ENCODE data around the gene RORC. TPM values are rescaled to one million over a fixed set of nuclear protein-coding genes. Genes with fewer than 3 reads are reported as not detected.

RORC gene
- total RNA-seq, 1 donor from 2014 or later: 0.45 TPM

DNA sequence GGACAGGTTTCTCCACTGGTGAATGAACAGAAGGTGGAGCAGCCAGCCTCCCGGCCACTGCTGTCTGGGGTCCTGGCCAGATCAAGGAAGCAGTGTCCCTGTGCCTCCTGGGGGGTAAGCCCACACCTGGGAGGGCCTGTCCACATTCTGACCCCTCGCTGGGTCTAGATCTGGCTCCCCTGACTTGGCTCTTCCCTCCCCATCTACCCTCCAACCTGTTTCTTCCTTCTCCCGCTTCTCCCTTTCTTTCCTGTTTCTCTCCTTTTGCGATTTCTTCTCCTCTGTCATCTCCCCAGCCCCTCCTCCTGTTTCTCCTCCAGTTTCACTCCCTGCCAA is 378 bp downstream of the RORC start:
- intact Hi-C loops (cut with DNase I): no loop called here
- ATAC-seq (no peak), DNase-seq (ENCODE audit: low spot score) (no peak)

DNA sequence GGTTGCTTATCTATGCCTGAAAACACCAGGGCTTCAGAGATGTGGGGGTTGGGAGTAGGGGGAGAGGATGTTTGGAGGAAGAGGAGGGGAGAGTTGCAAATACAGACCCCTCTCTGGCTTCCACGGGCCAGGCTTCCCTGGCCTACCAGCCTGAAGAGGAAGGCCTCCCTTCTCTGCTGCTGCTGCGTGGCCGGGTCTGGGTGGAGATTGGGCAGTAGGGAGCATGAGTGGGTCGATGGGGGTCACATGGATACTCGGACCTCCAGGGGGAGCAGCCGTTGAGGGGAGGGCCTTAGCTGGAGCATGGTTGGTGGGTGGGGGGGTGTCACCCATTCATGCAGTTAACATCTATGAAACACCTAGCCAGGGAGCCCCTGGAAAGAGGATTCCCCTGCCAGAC is 1.5 kb downstream of the RORC start:
- intact Hi-C loops (cut with DNase I): no loop called here
- ATAC-seq (no peak), DNase-seq (ENCODE audit: low spot score) (no peak)

DNA sequence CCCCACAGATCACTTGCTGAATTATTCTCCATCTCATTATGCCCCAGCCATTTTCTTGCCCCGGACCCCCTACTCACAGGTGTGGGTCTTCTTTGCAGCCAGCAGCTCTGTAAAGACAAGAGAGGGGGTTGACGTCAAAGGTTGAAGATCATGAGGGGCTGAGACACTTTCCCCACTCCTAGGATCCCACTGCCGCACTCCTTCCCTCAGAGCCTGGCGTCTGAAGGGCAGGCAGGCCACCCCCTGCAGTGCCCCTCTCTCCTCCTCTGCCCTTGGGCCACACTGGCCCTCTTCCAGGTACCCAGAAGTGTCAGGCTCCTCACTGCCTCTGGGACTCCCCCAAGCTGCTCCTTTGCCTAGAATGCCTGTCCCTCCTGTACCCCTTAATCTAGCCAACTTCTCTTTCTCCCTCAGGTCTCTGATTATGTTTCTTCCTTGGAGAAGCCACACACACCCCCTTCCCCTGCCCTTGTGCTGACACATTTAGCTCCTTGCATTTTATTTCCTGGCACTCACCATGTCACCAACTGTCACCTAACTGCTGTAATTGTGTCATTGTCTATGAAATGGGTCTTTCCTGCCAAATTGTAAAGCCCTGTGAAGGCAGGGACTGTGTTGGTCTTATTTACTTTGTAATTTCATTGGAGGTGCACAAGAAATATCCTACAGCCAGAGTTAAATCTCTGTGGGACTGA is 2.1 kb downstream of the RORC start:
- intact Hi-C loops (cut with DNase I): no loop called here
- ATAC-seq (no peak), DNase-seq (ENCODE audit: low spot score) (no peak)

DNA sequence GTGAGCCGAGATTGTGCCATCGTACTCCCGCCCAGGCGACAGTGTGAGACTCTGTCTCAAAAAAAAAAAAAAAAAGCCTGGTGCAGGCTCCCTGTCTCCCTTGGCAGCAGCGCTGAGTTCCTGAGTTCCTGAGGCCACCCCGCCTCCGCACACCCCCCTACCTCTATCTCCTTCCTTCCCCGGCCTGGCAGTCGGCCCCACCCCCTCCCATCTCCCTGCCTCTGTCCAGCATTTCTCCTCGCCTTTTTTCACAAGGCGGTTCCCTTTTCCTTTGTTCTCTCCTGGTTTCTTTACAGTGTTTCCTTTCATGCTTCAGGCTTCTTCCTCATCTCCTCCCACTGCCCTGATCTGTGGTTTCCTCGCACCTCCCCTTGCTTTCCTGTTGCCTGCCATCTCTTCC is 2.7 kb downstream of the RORC start:
- ATAC-seq (no peak), DNase-seq (ENCODE audit: low spot score) (no peak)
- intact Hi-C loops (cut with DNase I): no loop called here

DNA sequence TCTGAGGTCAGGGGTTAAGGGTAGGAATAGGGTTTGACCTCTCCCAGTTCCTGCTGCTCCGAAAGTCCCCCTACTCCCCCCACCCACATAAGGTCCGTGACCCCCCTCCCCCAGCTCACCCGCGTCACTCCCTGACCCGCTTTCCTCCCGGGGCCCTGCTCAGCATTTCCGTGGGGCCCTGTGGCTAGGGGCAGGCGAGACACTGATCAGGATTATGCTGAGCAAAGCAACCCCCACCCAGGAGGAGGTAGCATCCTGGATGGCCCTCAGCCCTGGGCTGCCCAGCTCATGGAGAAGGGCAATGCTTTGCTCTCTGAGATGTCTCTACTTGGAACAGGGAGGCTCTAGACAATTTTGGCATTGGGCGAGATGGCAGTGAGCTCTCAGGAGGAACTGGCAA is 3.7 kb downstream of the RORC start:
- intact Hi-C loops (cut with DNase I): no loop called here
- DNase-seq (ENCODE audit: low spot score) (no peak), ATAC-seq (no peak)

DNA sequence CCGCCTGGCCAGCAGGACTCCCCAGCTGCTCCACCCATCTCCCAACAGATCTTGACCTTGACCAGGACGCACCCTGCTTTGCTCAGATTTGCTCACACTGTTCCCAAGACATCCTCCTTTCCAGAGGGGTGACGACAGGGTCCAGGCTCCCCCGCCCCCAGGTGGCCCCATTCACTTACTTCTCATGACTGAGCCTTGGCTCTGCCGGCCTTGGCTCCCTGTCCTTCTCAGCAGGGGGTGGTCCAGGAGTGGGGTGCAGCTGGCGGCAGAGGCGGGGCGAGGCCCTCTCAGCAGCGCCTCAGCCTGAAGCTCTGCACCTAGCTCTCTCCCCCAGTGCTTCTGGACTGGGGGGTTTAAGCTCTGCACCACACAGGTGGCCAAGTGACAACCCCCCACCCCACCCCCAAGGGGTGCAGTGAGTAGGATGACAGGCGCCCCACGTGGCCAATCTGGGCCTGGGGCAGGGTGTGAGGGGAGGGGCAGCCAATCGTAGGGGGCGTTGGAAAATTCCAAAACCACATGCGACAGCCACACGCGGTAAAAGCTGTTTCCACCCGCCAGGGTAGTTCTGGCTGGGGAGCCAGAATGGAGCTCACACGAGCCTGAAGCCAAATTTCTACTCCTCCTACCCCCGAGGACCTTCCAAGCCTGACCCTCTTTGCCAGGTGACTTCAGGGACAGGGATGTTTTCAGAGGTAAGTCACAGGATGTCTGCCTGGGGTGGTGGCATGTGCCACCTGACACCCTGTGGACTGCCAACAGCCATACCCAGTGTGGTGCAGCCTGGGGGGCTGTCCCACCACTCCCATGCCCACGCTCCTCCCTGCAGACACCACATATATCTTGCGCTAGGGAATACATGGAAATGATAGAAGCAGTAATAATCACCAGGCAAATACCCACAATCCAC is 5.6 kb downstream of the RORC start:
- intact Hi-C loops (cut with DNase I): no loop called here
- ATAC-seq (peak; percentile 18), DNase-seq (ENCODE audit: low spot score) (no peak)

DNA sequence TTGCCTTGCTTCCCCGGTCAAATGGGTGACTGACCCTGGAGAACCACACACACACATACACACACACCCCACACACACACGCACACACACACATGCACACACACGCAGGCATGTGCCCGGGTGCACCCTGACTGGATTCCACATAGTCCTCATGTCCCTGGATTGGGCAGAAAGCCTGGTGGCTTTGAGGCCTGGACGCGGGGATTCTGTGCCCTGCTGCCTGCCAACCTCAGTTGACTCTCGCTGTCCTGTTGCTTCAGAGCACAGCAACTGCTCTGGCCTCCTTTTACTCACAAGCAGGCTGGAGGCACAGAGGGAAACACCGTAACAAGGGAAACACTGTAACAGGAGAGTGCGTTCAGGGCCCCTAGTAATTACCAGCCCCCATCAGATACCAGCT is 6.4 kb downstream of the RORC start:
- ATAC-seq (no peak), DNase-seq (ENCODE audit: low spot score) (no peak)
- intact Hi-C loops (cut with DNase I): no loop called here

DNA sequence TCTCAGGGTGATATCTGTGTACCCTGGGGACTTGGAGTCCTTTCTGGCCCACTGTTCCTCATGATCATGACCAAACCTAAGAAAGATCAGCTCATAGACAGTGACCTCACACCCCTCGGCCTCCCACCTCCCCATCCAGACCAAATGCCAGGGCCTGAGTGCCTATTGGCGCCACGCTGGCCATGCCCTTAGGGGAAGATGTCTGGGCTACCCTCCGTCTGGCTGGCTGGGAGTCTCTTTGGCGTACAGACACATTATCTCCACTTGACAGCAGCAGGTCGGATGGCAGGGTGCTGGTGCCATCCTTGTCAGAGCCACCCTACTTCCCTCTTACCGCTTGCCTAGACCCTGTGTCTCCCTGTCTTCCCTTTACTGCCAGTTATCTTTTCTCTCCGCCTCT is 8.4 kb downstream of the RORC start:
- DNase-seq (ENCODE audit: low spot score) (no peak), ATAC-seq (no peak)
- intact Hi-C loops (cut with DNase I): no loop called here

DNA sequence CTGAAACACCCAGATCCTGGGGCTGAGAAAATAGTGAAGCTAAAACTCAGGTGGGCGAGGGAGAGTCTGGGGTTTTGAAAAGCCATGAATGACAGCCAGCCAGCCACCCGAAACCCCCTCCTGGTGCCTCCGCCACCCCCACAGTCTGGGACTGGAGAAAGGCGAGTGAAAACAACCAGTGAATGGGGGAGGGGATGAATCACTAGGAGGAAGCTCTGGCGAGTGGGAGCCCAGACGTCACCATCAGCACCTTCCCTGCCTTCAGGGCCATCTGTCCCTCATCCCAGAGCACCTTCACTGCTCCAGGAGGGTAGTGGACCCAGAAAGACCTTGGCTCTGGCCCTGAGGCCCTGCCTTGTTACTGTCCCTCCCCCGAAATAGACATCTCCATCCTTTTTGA is 9.2 kb downstream of the RORC start:
- no peak for ATAC-seq
- intact Hi-C loops (cut with DNase I): no loop called here
- no peak for DNase-seq (ENCODE audit: low spot score)

DNA sequence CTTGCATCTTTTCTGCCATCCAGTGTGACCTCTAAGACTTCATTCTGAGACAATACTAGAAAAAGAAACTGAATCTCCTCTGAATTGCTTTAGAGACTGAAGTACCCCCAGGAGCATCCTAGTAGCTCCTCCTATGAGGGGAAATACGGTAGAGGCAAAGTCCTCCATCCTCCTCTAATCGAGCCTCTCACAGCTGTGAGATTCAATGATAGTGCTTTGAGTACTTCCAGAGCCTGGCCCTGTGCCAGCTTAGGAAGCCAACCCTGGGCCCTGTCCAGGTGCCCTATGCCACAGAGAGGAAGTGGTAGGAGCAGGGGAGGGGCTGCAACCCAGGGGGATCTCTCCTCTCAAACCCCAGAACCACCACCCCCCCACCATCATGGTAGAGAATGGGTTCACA is 10.7 kb downstream of the RORC start:
- ATAC-seq: no peak
- DNase-seq (ENCODE audit: low spot score): no peak
- intact Hi-C loops (cut with DNase I): no loop called here

DNA sequence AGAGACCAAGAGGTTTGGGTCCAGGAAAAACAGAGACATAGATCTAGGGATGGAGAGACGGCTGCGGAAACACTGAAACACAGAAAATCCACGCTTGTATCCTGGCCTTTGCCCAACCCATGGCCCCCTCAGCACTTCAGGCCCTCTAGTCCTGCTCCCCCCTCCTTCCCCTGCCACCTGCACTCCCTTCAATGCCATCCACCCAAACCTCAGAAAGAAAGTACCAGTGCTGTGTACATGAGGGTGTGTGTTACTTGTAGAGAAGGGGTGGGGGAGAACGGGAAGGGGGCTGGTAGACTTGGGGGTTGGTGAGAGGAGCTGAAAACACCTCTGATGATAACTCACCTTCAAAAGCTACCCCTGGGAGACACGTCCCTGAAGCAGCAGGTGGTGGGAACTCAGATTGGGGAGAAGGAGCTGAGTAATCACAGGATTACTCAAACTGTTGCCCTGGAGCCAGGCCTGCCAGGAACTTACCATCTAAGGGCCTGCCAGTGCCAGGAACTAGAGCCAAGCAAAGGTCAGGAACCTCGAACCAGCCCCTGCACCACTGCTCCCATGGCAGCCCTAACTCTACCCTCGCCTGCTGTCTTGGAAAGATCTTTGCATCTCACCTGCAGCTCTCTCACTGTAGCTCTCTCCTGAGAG is 11.5 kb downstream of the RORC start:
- intact Hi-C loops (cut with DNase I): no loop called here
- ATAC-seq: no peak

DNA sequence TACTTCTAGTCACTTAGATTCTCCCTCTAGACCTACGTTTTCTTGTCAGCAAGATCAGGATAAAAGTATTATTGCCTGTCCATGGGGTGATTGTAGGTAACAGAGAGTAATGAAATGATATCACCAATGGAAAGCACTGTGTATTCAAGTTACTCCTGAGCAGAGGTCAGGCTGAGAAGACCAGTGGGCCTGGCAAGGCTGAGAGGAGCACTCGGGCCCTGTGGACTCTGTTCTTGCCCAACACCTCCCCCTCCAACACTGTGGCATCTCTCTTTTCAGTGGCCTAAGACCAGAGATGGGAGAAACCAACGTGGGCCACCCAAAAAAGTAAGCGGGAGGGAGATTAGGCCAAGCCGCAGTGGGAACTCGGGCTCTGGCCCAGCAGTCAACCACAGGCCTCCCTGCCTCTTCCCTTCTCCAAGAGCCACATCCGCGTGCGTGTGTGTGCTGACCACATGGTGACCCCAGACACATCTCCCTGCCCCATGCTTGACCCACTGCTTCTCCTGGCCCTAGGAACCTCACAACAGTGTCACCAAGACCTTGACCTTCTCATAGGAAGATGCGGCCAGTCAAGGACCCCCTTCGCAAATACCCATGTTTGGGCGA is 12.3 kb downstream of the RORC start:
- DNase-seq (ENCODE audit: low spot score) (no peak), ATAC-seq (no peak)
- intact Hi-C loops (cut with DNase I): no loop called here

More for the DNA sequence above, 11.5 kb downstream of the RORC start:
- no peak for DNase-seq (ENCODE audit: low spot score)

DNA sequence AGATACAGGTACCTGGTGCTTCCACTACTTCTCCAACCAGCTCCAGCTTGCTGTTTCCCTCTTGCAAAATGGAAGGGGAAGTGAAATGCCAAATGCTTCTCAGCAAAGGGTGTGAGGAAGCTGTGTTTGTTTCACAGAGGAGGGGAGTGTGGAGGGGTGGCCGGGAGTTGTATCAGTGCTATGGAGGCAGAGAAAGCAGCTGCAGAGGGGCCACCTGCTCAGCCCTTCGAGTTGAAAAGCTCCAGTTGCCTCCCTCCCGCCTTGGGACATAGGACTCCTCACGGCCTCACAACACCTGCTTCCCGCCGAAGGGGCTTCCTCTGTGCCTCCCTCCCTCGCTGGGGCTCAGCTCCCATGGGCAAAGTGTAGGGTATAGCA is 14.3 kb downstream of the RORC start:
- DNase-seq (ENCODE audit: low spot score) (no peak), ATAC-seq (no peak)
- intact Hi-C loops (cut with DNase I): no loop called here

DNA sequence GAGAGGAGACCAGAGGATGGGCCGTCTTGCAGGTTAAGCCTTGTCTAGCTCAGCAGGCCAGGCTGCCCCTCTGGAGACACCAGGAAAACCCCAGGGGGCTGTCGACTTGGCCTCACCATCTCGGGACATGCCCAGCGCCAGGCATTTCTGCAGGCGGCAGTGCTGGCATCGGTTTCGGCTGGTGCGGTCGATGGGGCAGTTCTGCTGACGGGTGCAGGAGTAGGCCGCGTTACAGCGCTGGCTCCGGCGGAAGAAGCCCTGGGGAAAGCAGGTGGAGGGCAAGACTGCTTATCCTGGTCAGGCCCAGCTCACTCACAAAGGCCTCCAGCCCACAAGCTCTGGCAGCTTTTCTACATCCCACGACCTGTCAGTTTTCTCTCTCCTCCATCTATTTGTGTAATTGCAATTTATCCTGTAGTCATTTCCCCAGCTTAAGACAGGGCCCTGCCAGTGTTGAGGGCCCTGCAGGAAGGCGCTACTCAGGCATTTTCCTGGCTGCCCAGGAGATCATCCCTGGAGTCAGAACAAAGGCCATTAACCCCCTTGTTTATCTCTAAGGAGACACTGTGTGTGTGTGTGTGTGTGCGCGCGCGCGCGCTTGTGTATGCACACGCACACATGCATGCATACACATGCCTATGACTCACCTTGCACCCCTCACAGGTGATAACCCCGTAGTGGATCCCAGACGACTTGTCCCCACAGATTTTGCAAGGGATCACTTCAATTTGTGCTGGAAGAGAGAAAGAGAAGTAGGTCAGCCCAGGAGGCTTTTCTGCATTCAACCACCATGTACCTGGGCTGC is 14.9 kb downstream of the RORC start:
- DNase-seq (ENCODE audit: low spot score): no peak
- intact Hi-C loops (cut with DNase I): no loop called here
- no peak for ATAC-seq

DNA sequence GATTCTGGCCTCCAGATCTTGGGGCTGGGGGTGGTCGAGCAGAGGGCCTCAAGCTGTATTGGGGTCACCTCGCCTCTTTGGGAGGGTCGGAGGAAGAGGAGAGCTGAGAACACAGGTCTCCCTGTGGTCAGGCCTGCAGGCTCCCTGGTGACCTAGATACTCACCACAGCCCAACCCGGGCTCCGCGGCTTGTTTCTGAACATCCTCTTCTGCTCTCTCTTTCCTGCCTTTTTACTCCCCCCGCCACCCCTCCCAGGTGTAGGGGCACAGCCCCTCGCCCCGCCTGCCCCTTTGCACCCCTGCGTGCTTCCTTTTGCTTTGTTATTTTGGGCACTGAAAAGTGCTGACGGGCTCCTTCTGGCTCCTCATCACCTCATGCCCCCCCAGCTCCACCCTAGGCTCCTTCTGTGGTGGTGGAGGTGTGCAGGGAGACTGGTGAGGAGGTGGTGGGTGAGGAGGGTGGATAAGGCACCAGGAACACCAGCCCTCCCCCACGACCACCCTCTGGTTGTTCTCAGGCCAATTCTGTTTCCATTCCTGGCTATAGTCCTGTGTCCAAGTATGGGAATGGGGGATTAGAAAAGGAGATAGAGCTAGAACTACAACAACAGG is 15.8 kb downstream of the RORC start:
- intact Hi-C loops (cut with DNase I): no loop called here
- ATAC-seq (no peak), DNase-seq (ENCODE audit: low spot score) (no peak)

DNA sequence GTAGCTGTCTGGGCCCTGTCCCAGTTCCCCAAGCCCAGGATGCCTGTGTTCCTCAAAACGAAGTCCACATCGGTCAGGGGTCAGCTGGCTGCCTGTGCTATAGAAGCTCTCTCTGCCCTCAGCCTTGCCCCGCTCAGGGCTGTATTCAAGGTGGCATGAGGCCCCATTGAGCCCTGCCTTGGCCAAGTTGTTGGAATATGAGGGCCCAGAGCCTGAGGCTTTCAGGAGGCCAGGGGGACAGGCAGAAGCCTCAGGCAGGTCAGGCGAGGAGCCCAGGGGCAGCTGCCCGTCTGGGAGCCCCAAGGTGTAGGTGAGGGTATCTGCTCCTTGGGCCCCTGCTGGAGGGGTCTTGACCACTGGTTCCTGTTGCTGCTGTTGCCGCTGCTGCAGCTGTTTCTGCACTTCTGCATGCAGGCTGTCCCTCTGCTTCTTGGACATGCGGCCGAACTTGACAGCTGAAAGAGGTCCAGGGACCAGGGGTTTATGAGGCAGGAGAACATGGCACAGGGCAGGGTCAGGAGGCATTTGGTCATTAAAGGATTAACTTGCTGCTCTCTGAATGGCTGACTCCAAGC is 16.5 kb downstream of the RORC start:
- DNase-seq (ENCODE audit: low spot score) (no peak), ATAC-seq (no peak)
- intact Hi-C loops (cut with DNase I): no loop called here

DNA sequence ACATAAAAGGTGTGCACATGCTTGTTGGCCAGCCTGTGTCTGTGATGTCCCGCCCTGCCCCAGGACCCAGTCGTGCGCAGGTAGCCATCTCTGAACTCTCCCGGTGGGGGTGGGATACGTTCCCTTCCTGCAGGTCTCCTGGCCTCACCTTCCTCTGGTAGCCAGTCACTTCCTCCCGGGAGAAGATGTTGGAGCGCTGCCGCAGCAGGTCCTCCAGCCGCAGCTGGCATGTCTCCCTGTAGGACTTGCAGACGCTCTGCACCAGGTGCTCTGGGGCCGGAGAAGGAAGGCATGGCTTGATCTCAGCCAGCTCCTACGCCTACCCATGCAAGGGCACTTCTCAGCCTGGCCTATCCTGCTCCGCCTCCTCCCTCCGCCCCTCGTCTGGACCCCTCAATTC is 17.2 kb downstream of the RORC start:
- intact Hi-C loops (cut with DNase I): no loop called here
- ATAC-seq: no peak
- DNase-seq (ENCODE audit: low spot score): no peak

DNA sequence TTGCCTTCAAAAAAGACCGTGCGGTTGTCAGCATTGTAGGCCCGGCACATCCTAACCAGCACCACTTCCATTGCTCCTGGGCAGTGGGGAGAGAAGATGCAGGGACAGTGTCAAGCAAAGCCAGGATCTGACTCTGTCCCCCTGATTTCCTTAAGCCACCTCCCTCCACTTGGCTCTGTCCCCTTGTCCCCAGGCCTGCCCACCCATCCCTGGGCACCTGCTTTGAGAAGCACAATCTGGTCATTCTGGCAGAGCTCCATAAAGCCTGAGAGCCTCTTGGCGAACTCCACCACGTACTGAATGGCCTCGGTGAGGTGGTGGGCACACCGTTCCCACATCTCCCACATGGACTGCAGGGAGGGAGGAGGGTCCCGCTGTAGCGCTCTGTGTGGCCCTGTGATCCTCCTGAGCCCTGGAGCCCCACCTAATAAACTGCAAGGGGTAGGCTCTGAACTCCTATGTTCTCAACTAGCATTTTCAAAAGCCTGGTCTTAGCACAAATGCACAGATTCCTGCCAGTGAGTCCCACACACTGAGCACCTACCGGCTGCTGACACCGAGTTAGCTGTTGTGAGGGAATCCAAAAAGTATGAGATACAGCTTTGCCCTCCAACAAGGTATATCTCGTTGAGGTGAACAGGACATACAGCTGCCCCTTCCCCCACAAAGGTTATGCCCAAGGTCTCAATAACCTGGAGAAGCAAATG is 18.2 kb downstream of the RORC start:
- DNase-seq (ENCODE audit: low spot score) (no peak), ATAC-seq (no peak)
- intact Hi-C loops (cut with DNase I): no loop called here

Data from sciatic nerve (tissue), 2 donors.